Common myeloid progenitor, CD34-positive (primary cell): ENCODE measurements around the gene RMND5A.

Experiments
- CTCF ChIA-PET: fragments of 350-600 bp; sonication (Branson Sonifier 250); formaldehyde crosslinking; loops from one replicate; lab custom pipeline; 2021; ENCODE audit warnings: antibody characterized with exemption; lab: Charles Lee
- POLR2A ChIA-PET: fragments of 350-600 bp; sonication (Branson Sonifier 250); formaldehyde crosslinking; loops from one replicate; lab custom pipeline; 2021; ENCODE audit warnings: antibody characterized with exemption; lab: Charles Lee
- DNase-seq, 3 donors: peaks; one replicate each; pipeline versions ENCODE4 v3.0.0 to v3.0.0-alpha.2; 2013
- H3K27ac ChIP-seq, 2 experiments: 1 replicate in 1 of 2; 2 replicates in 1 of 2; pipeline ENCODE4 v1.7.0; 2013; ENCODE audit warnings: inconsistent platforms in 2 of 2, low read length in 2 of 2, mild to moderate bottlenecking in 2 of 2, low read depth in 1 of 2, moderate library complexity in 1 of 2; ENCODE audit not compliant: severe bottlenecking in 2 of 2, insufficient read depth in 1 of 2, poor library complexity in 1 of 2
- H3K27me3 ChIP-seq, 5 experiments: replicated peaks in 2 of 5; 1 replicate in 3 of 5; 2 replicates in 2 of 5; pipeline versions ENCODE4 v1.6.1 to v1.7.0; 2013; ENCODE audit warnings: low read length in 4 of 5, mild to moderate bottlenecking in 2 of 5, moderate library complexity in 2 of 5, inconsistent platforms in 1 of 5; ENCODE audit not compliant: insufficient read depth in 5 of 5, control insufficient read depth in 4 of 5
- H3K36me3 ChIP-seq, 4 experiments: 1 replicate in 2 of 4; 2 replicates in 2 of 4; pipeline versions ENCODE4 v1.6.1 to v1.7.0; 2013; ENCODE audit warnings: low read length in 3 of 4, control low read depth in 1 of 4, mild to moderate bottlenecking in 1 of 4; ENCODE audit not compliant: control insufficient read depth in 4 of 4, insufficient read depth in 4 of 4
- H3K4me1 ChIP-seq, 4 experiments: 1 replicate in 3 of 4; 2 replicates in 1 of 4; pipeline versions ENCODE4 v1.6.1 to v1.7.1; 2013; ENCODE audit warnings: low read length in 3 of 4, mild to moderate bottlenecking in 3 of 4, control low read depth in 1 of 4, inconsistent platforms in 1 of 4, moderate library complexity in 1 of 4; ENCODE audit not compliant: control insufficient read depth in 4 of 4, insufficient read depth in 4 of 4; ENCODE audit errors: control extremely low read depth in 1 of 4
- H3K4me3 ChIP-seq, 7 experiments: 1 replicate in 4 of 7; 2 replicates in 3 of 7; pipeline versions ENCODE4 v1.5.1 to v1.7.0; 2013; ENCODE audit warnings: mild to moderate bottlenecking in 7 of 7, low read length in 6 of 7, moderate library complexity in 6 of 7, inconsistent platforms in 2 of 7, low read depth in 2 of 7, control low read depth in 1 of 7; ENCODE audit not compliant: insufficient read depth in 4 of 7, control insufficient read depth in 1 of 7; ENCODE audit errors: extremely low read depth in 1 of 7
- H3K9me3 ChIP-seq, 5 experiments: 1 replicate in 4 of 5; 2 replicates in 1 of 5; pipeline versions ENCODE4 v1.6.1 to v1.7.1; 2013; ENCODE audit warnings: low read length in 4 of 5, mild to moderate bottlenecking in 2 of 5, inconsistent platforms in 1 of 5, low read depth in 1 of 5, moderate library complexity in 1 of 5; ENCODE audit not compliant: control insufficient read depth in 4 of 5, insufficient read depth in 2 of 5; ENCODE audit errors: control extremely low read depth in 1 of 5
- WGBS: methylation state at CpG from one replicate; pipeline ENCODE4 v1.1.5; 2013; ENCODE audit not compliant: insufficient coverage; 5-methylcytosine and 5-hydroxymethylcytosine counted together

Gene RMND5A

GRCh38 chr2:86675511-86676015, 44.5 kb upstream of the RMND5A start:
- DNase-seq: no peak
- WGBS: 90% methylated on average over 3 of the region's 3 CpGs

GRCh38 chr2:86677816-86678215, 42.3 kb upstream of the RMND5A start:
- DNase-seq: no peak
- peaks cover 0 to 3% (median 0%) of the 10 kb centered on the region in 5 experiments for H3K9me3 ChIP-seq
- CTCF ChIA-PET: interaction anchor here (0.5 kb wide), 1 partner anchor 1663 kb away, joined by 3 read pairs; no protein-coding TSS in a partner anchor

More at GRCh38 chr2:86675511-86676015, 44.5 kb upstream of the RMND5A start:
- Histone ChIP-seq H3K36me3 (no peaks in the 10 kb centered on the region), H3K27me3 (no peaks in the 10 kb centered on the region), H3K27ac (no peak overlapping the region), H3K4me3 (no peak overlapping the region), H3K4me1 (no peaks in the 10 kb centered on the region), H3K9me3 (peaks cover 0 to 3% (median 0%) of the 10 kb centered on the region in 5 experiments)
- ChIA-PET CTCF (interaction anchor here (0.6 to 1.6 kb wide), 2 partner anchors 12 to 89 kb away, joined by 3 read pairs; no protein-coding TSS in a partner anchor), POLR2A (interaction anchor here (0.6 kb wide), 1 partner anchor 95 kb away, joined by 3 read pairs; no protein-coding TSS in a partner anchor)

GRCh38 chr2:86679036-86679435, 41.1 kb upstream of the RMND5A start:
- H3K4me3 ChIP-seq: no peak overlapping the region
- H3K9me3 ChIP-seq: peaks cover 0 to 3% (median 0%) of the 10 kb centered on the region in 5 experiments
- POLR2A ChIA-PET: no interaction called here
- no peaks in the 10 kb centered on the region for H3K36me3 ChIP-seq
- H3K4me1 ChIP-seq: no peaks in the 10 kb centered on the region
- H3K27ac ChIP-seq: no peak overlapping the region
- H3K27me3 ChIP-seq: no peaks in the 10 kb centered on the region
- CTCF ChIA-PET: no interaction called here
- DNase-seq: no peak

More at GRCh38 chr2:86677816-86678215, 42.3 kb upstream of the RMND5A start:
- POLR2A ChIA-PET: no interaction called here
- Histone ChIP-seq H3K36me3 (no peaks in the 10 kb centered on the region), H3K4me1 (no peaks in the 10 kb centered on the region), H3K4me3 (no peak overlapping the region), H3K27ac (no peak overlapping the region), H3K27me3 (no peaks in the 10 kb centered on the region)

GRCh38 chr2:86685351-86685750, 34.7 kb upstream of the RMND5A start:
- Histone ChIP-seq H3K27ac (no peak overlapping the region), H3K27me3 (no peaks in the 10 kb centered on the region), H3K4me3 (no peak overlapping the region), H3K9me3 (peaks cover 0 to 4% (median 0%) of the 10 kb centered on the region in 5 experiments), H3K4me1 (no peaks in the 10 kb centered on the region), H3K36me3 (no peaks in the 10 kb centered on the region)
- ChIA-PET POLR2A (no interaction called here), CTCF (no interaction called here)
- no CpG with 5 or more reads among the region's 1 CpG for WGBS
- DNase-seq: no peak

- no peak for DNase-seq
- CTCF ChIA-PET: no interaction called here
- H3K4me3 ChIP-seq: no peak overlapping the region
- no peaks in the 10 kb centered on the region for H3K27me3 ChIP-seq
- WGBS: 100% methylated on average over 2 of the region's 5 CpGs
- no peaks in the 10 kb centered on the region for H3K36me3 ChIP-seq
- no peak overlapping the region for H3K27ac ChIP-seq
- H3K4me1 ChIP-seq: no peaks in the 10 kb centered on the region
- H3K9me3 ChIP-seq: peaks cover 0 to 4% (median 2%) of the 10 kb centered on the region in 5 experiments
- POLR2A ChIA-PET: no interaction called here
These were observed 33.6 kb upstream of the RMND5A start for GRCh38 chr2:86686460-86686859.

GRCh38 chr2:86686905-86687304, 33.2 kb upstream of the RMND5A start:
- WGBS: no CpG with 5 or more reads among the region's 2 CpGs
- H3K4me3 ChIP-seq: no peak overlapping the region
- H3K27me3 ChIP-seq: no peaks in the 10 kb centered on the region
- ChIA-PET POLR2A (no interaction called here), CTCF (no interaction called here)
- peaks cover 0 to 5% (median 2%) of the 10 kb centered on the region in 5 experiments for H3K9me3 ChIP-seq
- H3K27ac ChIP-seq: no peak overlapping the region
- H3K4me1 ChIP-seq: no peaks in the 10 kb centered on the region
- no peaks in the 10 kb centered on the region for H3K36me3 ChIP-seq
- DNase-seq: no peak

GRCh38 chr2:86695053-86695691, 24.9 kb upstream of the RMND5A start:
- H3K4me1 ChIP-seq: peaks cover 0 to 7% (median 3%) of the 10 kb centered on the region in 4 experiments
- ChIA-PET CTCF (no interaction called here), POLR2A (no interaction called here)
- no peaks in the 10 kb centered on the region for H3K27me3 ChIP-seq
- peak in 2 of 3 donors; percentile 23 to 31 for DNase-seq
- H3K36me3 ChIP-seq: peaks cover 0 to 4% (median 2%) of the 10 kb centered on the region in 4 experiments
- H3K9me3 ChIP-seq: peaks cover 2 to 25% (median 6%) of the 10 kb centered on the region in 5 experiments
- 100% methylated on average over 2 of the region's 9 CpGs for WGBS
- H3K4me3 ChIP-seq: no peak overlapping the region
- no peak overlapping the region for H3K27ac ChIP-seq
